Measurements from ENCODE around the gene BRD1. TPM values are rescaled to one million over a fixed set of nuclear protein-coding genes. Genes with fewer than 3 reads are reported as not detected.

Gene BRD1
- total RNA-seq, 4 donors from 2014 or later: 17.9 to 47.4 (median 37.9) TPM

- TF ChIP-seq CTCF (IDR thresholded peaks at IDR 0.05) (no peak), POLR2A (IDR thresholded peaks at IDR 0.05) (no peak)
- Histone ChIP-seq H3K27ac (no peak overlapping the region), H3K36me3 (no peaks in the 10 kb centered on the region), H3K9me3 (no peaks in the 10 kb centered on the region), H3K4me1 (peaks cover 3 to 8% of the 10 kb centered on the region in 2 donors), H3K4me3 (no peak overlapping the region), H3K27me3 (no peaks in the 10 kb centered on the region)
- no peak for DNase-seq
- intact Hi-C loops (cut with DNase I; ENCODE audit: low total_unique reads): no loop called here
Measured at GRCh38 chr22:49797706-49798105, 30.0 kb downstream of the BRD1 start.

- no peaks in the 10 kb centered on the region for H3K9me3 ChIP-seq
- H3K4me1 ChIP-seq: peaks cover 5 to 14% of the 10 kb centered on the region in 2 donors
- H3K27me3 ChIP-seq: no peaks in the 10 kb centered on the region
- no peak for DNase-seq
- H3K4me3 ChIP-seq: no peak overlapping the region
- no peaks in the 10 kb centered on the region for H3K36me3 ChIP-seq
- H3K27ac ChIP-seq: no peak overlapping the region
- intact Hi-C loops (cut with DNase I; ENCODE audit: low total_unique reads): no loop called here
- TF ChIP-seq CTCF (IDR thresholded peaks at IDR 0.05) (no peak), POLR2A (IDR thresholded peaks at IDR 0.05) (no peak)
Measured at GRCh38 chr22:49796596-49797270, 30.9 kb downstream of the BRD1 start.

GRCh38 chr22:49795521-49795920, 32.2 kb downstream of the BRD1 start:
- no peak for DNase-seq
- H3K27me3 ChIP-seq: no peaks in the 10 kb centered on the region
- no peak overlapping the region for H3K4me3 ChIP-seq
- TF ChIP-seq CTCF (IDR thresholded peaks at IDR 0.05): no peak
- TF ChIP-seq POLR2A (IDR thresholded peaks at IDR 0.05): no peak
- no peaks in the 10 kb centered on the region for H3K36me3 ChIP-seq
- peaks cover 5 to 14% of the 10 kb centered on the region in 2 donors for H3K4me1 ChIP-seq
- H3K27ac ChIP-seq: no peak overlapping the region
- intact Hi-C loops (cut with DNase I; ENCODE audit: low total_unique reads): no loop called here
- H3K9me3 ChIP-seq: no peaks in the 10 kb centered on the region

GRCh38 chr22:49793871-49794270, 33.8 kb downstream of the BRD1 start:
- Histone ChIP-seq H3K27me3 (no peaks in the 10 kb centered on the region), H3K4me3 (no peak overlapping the region), H3K27ac (peak overlapping the region; percentile 64 to 66), H3K4me1 (peaks cover 8 to 22% of the 10 kb centered on the region in 2 donors), H3K36me3 (no peaks in the 10 kb centered on the region), H3K9me3 (no peaks in the 10 kb centered on the region)
- no peak for TF ChIP-seq CTCF (IDR thresholded peaks at IDR 0.05)
- no peak for TF ChIP-seq POLR2A (IDR thresholded peaks at IDR 0.05)
- intact Hi-C loops (cut with DNase I; ENCODE audit: low total_unique reads): no loop called here
- no peak for DNase-seq

DNA sequence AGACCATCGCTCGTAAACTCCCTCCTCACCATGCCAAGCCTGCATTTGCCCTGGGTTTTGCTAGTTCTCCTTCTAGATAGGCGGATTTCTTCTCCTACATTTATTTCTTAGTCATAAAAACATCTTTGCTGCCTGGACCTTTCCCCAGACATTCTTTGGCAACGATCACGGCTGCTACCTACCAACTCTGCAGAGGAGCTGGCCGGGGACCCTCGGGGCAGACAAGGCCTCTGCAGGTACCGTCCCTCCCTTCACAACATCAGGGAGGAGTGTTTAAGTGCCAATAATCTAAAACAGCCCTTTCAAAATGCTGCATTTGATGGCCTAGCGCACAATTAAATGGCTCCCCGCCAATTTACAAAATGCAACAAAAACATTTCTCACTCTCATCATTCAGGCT, 34.4 kb downstream of the BRD1 start:
- Histone ChIP-seq H3K27me3 (no peaks in the 10 kb centered on the region), H3K4me3 (no peak overlapping the region), H3K27ac (peak overlapping the region; percentile 28 to 64), H3K36me3 (no peaks in the 10 kb centered on the region), H3K4me1 (peaks cover 8 to 22% of the 10 kb centered on the region in 2 donors), H3K9me3 (no peaks in the 10 kb centered on the region)
- no peak for TF ChIP-seq CTCF (IDR thresholded peaks at IDR 0.05)
- no peak for TF ChIP-seq POLR2A (IDR thresholded peaks at IDR 0.05)
- intact Hi-C loops (cut with DNase I; ENCODE audit: low total_unique reads): no loop called here
- peak in 1 of 2 donors; percentile 55 for DNase-seq

All from uterus (tissue), 4 donors.